SK-N-SH (cell line): Measurements from ENCODE around the gene NPIPB8. TPM values are rescaled to one million over a fixed set of nuclear protein-coding genes. Genes with fewer than 3 reads are reported as not detected.

ENCODE experiments used
- CTCF ChIA-PET: fragments of 300-600, 350-600 bp; formaldehyde crosslinking; extraction: SDS; loops from one replicate; lab custom pipeline; 2021; lab: Yijun Ruan, JAX
- POLR2A ChIA-PET: fragments of 350-600 bp; sonication (Branson Sonifier 250); formaldehyde crosslinking; extraction: SDS; loops from one replicate; lab custom pipeline; 2020; ENCODE audit warnings: antibody characterized with exemption, inconsistent platforms; lab: Yijun Ruan, JAX
- DNase-seq: peaks from one replicate; pipeline ENCODE4 v3.0.0; 2012
- H2AFZ ChIP-seq: fragments of 200-600 bp; sonication (generic); 2 replicates; pipeline ENCODE4 v1.8.1; 2016; ENCODE audit warnings: antibody characterized with exemption, mild to moderate bottlenecking, low read depth
- H3F3A ChIP-seq: fragments of 200-600 bp; sonication (generic); replicated peaks from 2 replicates; pipeline ENCODE3; 2016; ENCODE audit warnings: antibody characterized with exemption, mild to moderate bottlenecking; ENCODE audit not compliant: insufficient read depth
- H3K27ac ChIP-seq, 2 experiments: fragments of 200-500 bp in 1 of 2; fragments of 200-600 bp in 1 of 2; sonication (Bioruptor generic) in 1 of 2; sonication (generic), shearing (Covaris generic) in 1 of 2; 2 replicates each; pipeline versions ENCODE4 v1.5.1 to v1.6.1; 2014 to 2016; ENCODE audit warnings: low read depth in 2 of 2, inconsistent platforms in 1 of 2, low read length in 1 of 2, mild to moderate bottlenecking in 1 of 2, mixed read lengths in 1 of 2
- H3K27me3 ChIP-seq: fragments of 200-600 bp; sonication (generic), shearing (Covaris generic); 2 replicates; pipeline ENCODE4 v1.6.1; 2016; ENCODE audit warnings: mixed run types; ENCODE audit not compliant: insufficient read depth
- H3K36me3 ChIP-seq, 2 experiments: fragments of 200-500 bp in 1 of 2; fragments of 200-600 bp in 1 of 2; sonication (Bioruptor generic) in 1 of 2; sonication (generic) in 1 of 2; replicated peaks in 1 of 2; 2 replicates each; pipeline versions ENCODE3 to v1.5.1; 2014 to 2016; ENCODE audit warnings: low read length in 1 of 2, mild to moderate bottlenecking in 1 of 2; ENCODE audit not compliant: insufficient read depth in 2 of 2, control insufficient read depth in 1 of 2
- H3K4me1 ChIP-seq, 2 experiments: fragments of 200-500 bp in 1 of 2; fragments of 200-600 bp in 1 of 2; sonication (Bioruptor generic) in 1 of 2; sonication (generic), shearing (Covaris generic) in 1 of 2; 2 replicates each; pipeline versions ENCODE4 v1.5.1 to v1.6.1; 2014 to 2016; ENCODE audit warnings: low read depth in 1 of 2, low read length in 1 of 2, mixed run types in 1 of 2; ENCODE audit not compliant: insufficient read depth in 2 of 2, control insufficient read depth in 1 of 2
- H3K4me2 ChIP-seq: fragments of 200-600 bp; sonication (generic), shearing (Covaris generic); 2 replicates; pipeline ENCODE4 v1.6.1; 2017; ENCODE audit warnings: mixed run types
- H3K4me3 ChIP-seq, 2 experiments: fragments of 200-500 bp in 1 of 2; fragments of 200-600 bp in 1 of 2; sonication (Bioruptor generic) in 1 of 2; sonication (generic), shearing (Covaris generic) in 1 of 2; 2 replicates each; pipeline versions ENCODE4 v1.5.1 to v1.8.1; 2014 to 2016; ENCODE audit warnings: low read depth in 2 of 2, inconsistent platforms in 1 of 2, low read length in 1 of 2, mild to moderate bottlenecking in 1 of 2, mixed read lengths in 1 of 2, moderate library complexity in 1 of 2
- H3K79me2 ChIP-seq: fragments of 200-600 bp; sonication (generic); 2 replicates; pipeline ENCODE4 v1.8.1; 2017; ENCODE audit warnings: mild to moderate bottlenecking; ENCODE audit not compliant: insufficient read depth
- H3K9ac ChIP-seq: fragments of 200-600 bp; sonication (generic); 2 replicates; pipeline ENCODE4 v1.6.1; 2017; ENCODE audit warnings: mixed run types
- H3K9me2 ChIP-seq: fragments of 200-600 bp; sonication (generic); 2 replicates; pipeline ENCODE4 v1.6.1; 2017; ENCODE audit warnings: mixed run types
- H3K9me3 ChIP-seq: fragments of 200-600 bp; sonication (generic); 2 replicates; pipeline ENCODE4 v1.6.1; 2017; ENCODE audit warnings: mixed run types, mild to moderate bottlenecking, moderate library complexity
- H4K20me1 ChIP-seq: fragments of 200-600 bp; sonication (generic); 2 replicates; pipeline ENCODE4 v1.6.1; 2017; ENCODE audit warnings: mild to moderate bottlenecking, mixed run types; ENCODE audit not compliant: insufficient read depth
- EZH2phosphoT487 ChIP-seq: fragments of 200-600 bp; sonication (generic); IDR thresholded peaks from 2 replicates; pipeline ENCODE4 v1.6.1; 2017; ENCODE audit warnings: low read depth, mixed run types, mild to moderate bottlenecking, antibody characterized with exemption, moderate library complexity, borderline replicate concordance
- JUND ChIP-seq: IDR thresholded peaks from 2 replicates; pipeline ENCODE4 v1.4.0; 2012
- MEF2A ChIP-seq: IDR thresholded peaks from 2 replicates; pipeline ENCODE4 v1.4.0; 2012; ENCODE audit warnings: low read depth, borderline replicate concordance
- MXI1 ChIP-seq: IDR thresholded peaks from 2 replicates; pipeline ENCODE4 v1.6.1; 2012; ENCODE audit warnings: mild to moderate bottlenecking, low read depth, low read length, improper control_type of control experiment
- PBX3 ChIP-seq: IDR thresholded peaks from 2 replicates; pipeline ENCODE4; 2012
- POLR2AphosphoS5 ChIP-seq: IDR thresholded peaks from 2 replicates; pipeline ENCODE4 v1.6.1; 2012; ENCODE audit warnings: low read depth, low read length
- RXRA ChIP-seq: IDR thresholded peaks from 2 replicates; pipeline ENCODE4 v1.4.0; 2012; ENCODE audit warnings: low read depth, mild to moderate bottlenecking, borderline replicate concordance
- SMC3 ChIP-seq: IDR thresholded peaks from 2 replicates; pipeline ENCODE4 v1.6.1; 2012; ENCODE audit warnings: low read depth, low read length, improper control_type of control experiment
- TAF1 ChIP-seq: IDR thresholded peaks from 2 replicates; pipeline ENCODE4 v1.6.1; 2012; ENCODE audit warnings: low read depth, mild to moderate bottlenecking, low read length, moderate library complexity, borderline replicate concordance
- USF1 ChIP-seq: IDR thresholded peaks from 2 replicates; pipeline ENCODE4 v1.4.0; 2012; ENCODE audit warnings: low read depth, borderline replicate concordance
- USF2 ChIP-seq: fragments of 150-350 bp; IDR thresholded peaks from 2 replicates; pipeline ENCODE4 v1.6.1; 2017; ENCODE audit warnings: antibody characterized with exemption, low read length, low read depth, borderline replicate concordance
- ZBTB33 ChIP-seq: IDR thresholded peaks from 2 replicates; pipeline ENCODE4 v1.4.0; 2012; ENCODE audit warnings: low read depth, borderline replicate concordance
- WGBS: methylation state at CpG from one replicate; pipeline ENCODE4 v1.1.6; 2017; ENCODE audit warnings: low lambda C conversion rate; 5-methylcytosine and 5-hydroxymethylcytosine counted together
- polyA plus RNA-seq, 3 experiments: library from polyadenylated mRNA; depleted of rRNA; stranded (reverse); fragments of >200 nt; gene quantifications; 2 replicates each; pipeline ENCODE4 v1.2.3, GENCODE V29; 2012

NPIPB8 gene
- polyA plus RNA-seq, 1 of the 3 experiments (the other 2 are of a cell fraction), result not detected

GRCh38 chr16:28606291-28607115 is 31.4 kb upstream of the NPIPB8 start:
- no peak for DNase-seq
- Histone ChIP-seq H3K27ac (no peak overlapping the region), H3K27me3 (no peaks in the 10 kb centered on the region), H4K20me1 (no peaks in the 10 kb centered on the region), H3K9me2 (no peaks in the 10 kb centered on the region), H3K4me3 (no peak overlapping the region), H3K4me2 (no peak overlapping the region), H3K4me1 (peaks cover 0 to 9% of the 10 kb centered on the region in 2 experiments; a peak in 1 of 4 replicates), H3K36me3 (no peaks in the 10 kb centered on the region), H3F3A (no peaks in the 10 kb centered on the region), H2AFZ (no peak overlapping the region), H3K9me3 (no peaks in the 10 kb centered on the region)
- 60% methylated on average over 14 of the region's 16 CpGs for WGBS
- CTCF ChIA-PET, result no interaction called here
- POLR2A ChIA-PET, result no interaction called here
- TF ChIP-seq POLR2AphosphoS5 (no peak), PBX3 (no peak), USF2 (no peak), ZBTB33 (no peak), RXRA (no peak), SMC3 (no peak), MXI1 (no peak), TAF1 (no peak), MEF2A (no peak), JUND (no peak), EZH2phosphoT487 (no peak), USF1 (no peak)
- TF ChIP-seq, all 33 proteins: peak for 0
- H3K9ac ChIP-seq, result no peak overlapping the region
- H3K79me2 ChIP-seq, result no peaks in the 10 kb centered on the region
